ENCODE data around the gene APOC1.
"Not testable (repeated sequence)": the region's sequence is repeated elsewhere in the genome, so short reads cannot be mapped to it uniquely, and the experiment has no call there.

APOC1 gene

GRCh38 chr19:44879309-44880065 lies 34.9 kb upstream of the APOC1 start:
- Histone ChIP-seq H3K36me3 (no peaks in the 10 kb centered on the region), H3K4me1 (0 out of 2 replicates have a peak, but pooled peaks cover 4% of the 10 kb centered on the region)
- DNase-seq = no peak

GRCh38 chr19:44882063-44882462 lies 32.3 kb upstream of the APOC1 start:
- Histone ChIP-seq H3K9me3 (no peaks in the 10 kb centered on the region), H3K4me1 (0 out of 2 replicates have a peak, but pooled peaks cover 3% of the 10 kb centered on the region), H3K4me3 (ENCODE audit: low read depth, low read length) (no peak overlapping the region), H3K27me3 (no peaks in the 10 kb centered on the region), H3K36me3 (no peaks in the 10 kb centered on the region)
- DNase-seq = no peak
- TF ChIP-seq CTCF (IDR thresholded peaks at IDR 0.05; ENCODE audit: low read depth, low read length) = no peak

More at GRCh38 chr19:44879309-44880065, 34.9 kb upstream of the APOC1 start:
- TF ChIP-seq CTCF (IDR thresholded peaks at IDR 0.05; ENCODE audit: low read depth, low read length) = no peak
- no peaks in the 10 kb centered on the region for H3K9me3 ChIP-seq
- H3K27me3 ChIP-seq = no peaks in the 10 kb centered on the region
- H3K4me3 ChIP-seq (ENCODE audit: low read depth, low read length) = no peak overlapping the region

- H3K4me1 ChIP-seq; H3K9me3 ChIP-seq; H3K4me3 ChIP-seq (ENCODE audit: low read depth, low read length); H3K27me3 ChIP-seq; DNase-seq; H3K36me3 ChIP-seq: not testable (repeated sequence)
Observed at GRCh38 chr19:44882619-44883397, 31.6 kb upstream of the APOC1 start.

GRCh38 chr19:44883922-44884321 lies 30.5 kb upstream of the APOC1 start:
- no peak for DNase-seq
- Histone ChIP-seq H3K27me3 (no peaks in the 10 kb centered on the region), H3K4me1 (no peaks in the 10 kb centered on the region), H3K4me3 (ENCODE audit: low read depth, low read length) (no peak overlapping the region), H3K36me3 (no peaks in the 10 kb centered on the region), H3K9me3 (no peaks in the 10 kb centered on the region)
- no peak for TF ChIP-seq CTCF (IDR thresholded peaks at IDR 0.05; ENCODE audit: low read depth, low read length)

GRCh38 chr19:44884566-44884965 lies 29.8 kb upstream of the APOC1 start:
- Histone ChIP-seq H3K36me3 (no peaks in the 10 kb centered on the region), H3K9me3 (no peaks in the 10 kb centered on the region), H3K4me1 (no peaks in the 10 kb centered on the region), H3K4me3 (ENCODE audit: low read depth, low read length) (no peak overlapping the region), H3K27me3 (no peaks in the 10 kb centered on the region)
- DNase-seq = no peak
- TF ChIP-seq CTCF (IDR thresholded peaks at IDR 0.05; ENCODE audit: low read depth, low read length) = no peak

- Histone ChIP-seq H3K4me1 (no peaks in the 10 kb centered on the region), H3K9me3 (no peaks in the 10 kb centered on the region), H3K27me3 (no peaks in the 10 kb centered on the region), H3K36me3 (no peaks in the 10 kb centered on the region), H3K4me3 (ENCODE audit: low read depth, low read length) (no peak overlapping the region)
- no peak for DNase-seq
- TF ChIP-seq CTCF (IDR thresholded peaks at IDR 0.05; ENCODE audit: low read depth, low read length) = no peak
Observed at GRCh38 chr19:44886141-44886540, 28.3 kb upstream of the APOC1 start.
